ENCODE measurements around the gene TAS2R31. TPM values are rescaled to one million over a fixed set of nuclear protein-coding genes. Genes with fewer than 3 reads are reported as not detected.
"Not testable (repeated sequence)": the region's sequence is repeated elsewhere in the genome, so short reads cannot be mapped to it uniquely, and the experiment has no call there.

Gene TAS2R31
- total and polyA plus RNA-seq, 2 donors (not counting 1 experiment from before 2014, with no cell fraction given): 0.86 to 5.7 TPM

- H3K9me3 Mint-ChIP-seq (ENCODE audit: insufficient read depth): peaks cover 8% of the 10 kb centered on the region
- no peaks in the 10 kb centered on the region for H3K4me1 Mint-ChIP-seq
- Histone ChIP-seq H3K4me1 (ENCODE audit: control insufficient read depth in 2 of 2, insufficient read depth in 2 of 2, low read length in 2 of 2) (no peaks in the 10 kb centered on the region), H3K79me2 (ENCODE audit: control insufficient read depth, insufficient read depth, low read length) (peaks cover 24% of the 10 kb centered on the region), H4K20me1 (ENCODE audit: control insufficient read depth, insufficient read depth, low read length, poor library complexity, severe bottlenecking) (no peaks in the 10 kb centered on the region), H2AFZ (ENCODE audit: insufficient read depth, low read depth, low read length, poor library complexity, severe bottlenecking) (no peak overlapping the region), H3K36me3 (replicated peaks in 1 of 2; ENCODE audit: control extremely low read depth in 1 of 2, control insufficient read depth in 1 of 2, extremely low read depth in 1 of 2, insufficient read depth in 2 of 2, low read length in 1 of 2) (peaks cover 0 to 5% of the 10 kb centered on the region in 2 experiments), H3K27ac (ENCODE audit: low read length in 2 of 2) (no peak overlapping the region), H3K9me3 (ENCODE audit: control extremely low read depth in 1 of 3, control insufficient read depth in 2 of 3, insufficient read depth in 1 of 3, low read length in 2 of 3) (peaks cover 0 to 13% (median 5%) of the 10 kb centered on the region in 3 donors), H3K27me3 (replicated peaks in 1 of 4; ENCODE audit: control extremely low read depth in 1 of 4, control insufficient read depth in 3 of 4, insufficient read depth in 4 of 4, low read length in 3 of 4) (no peaks in the 10 kb centered on the region), H3K4me3 (ENCODE audit: control extremely low read depth in 1 of 5, extremely low read depth in 1 of 5, insufficient read depth in 1 of 5, low read depth in 2 of 5, low read length in 4 of 5) (no peak overlapping the region), H3K9ac (ENCODE audit: low read length) (no peak overlapping the region), H3K4me2 (replicated peaks; ENCODE audit: low read depth, low read length, poor library complexity, severe bottlenecking) (no peak overlapping the region)
- DNase-seq (no peak), ATAC-seq (ENCODE audit: low read depth) (no peak)
- no peak overlapping the region for H3K27ac Mint-ChIP-seq
- ChIA-PET POLR2A (no interaction called here), CTCF (no interaction called here)
- intact Hi-C loops (cut with micrococcal nuclease): loop anchor here (1.0 to 2.0 kb wide), 2 partner anchors 29 to 71 kb away; no protein-coding TSS in a partner anchor
- TF ChIP-seq CTCF (IDR thresholded peaks at IDR 0.05) (no peak), EZH2 (IDR thresholded peaks at IDR 0.05; ENCODE audit: borderline replicate concordance, insufficient read depth, low read depth, low read length, poor library complexity, severe bottlenecking) (no peak)
- no CpG with 5 or more reads among the region's 2 CpGs for WGBS (ENCODE audit: insufficient coverage)
- H3K27me3 Mint-ChIP-seq: no peaks in the 10 kb centered on the region
- no peak overlapping the region for H3K4me3 Mint-ChIP-seq
These were observed 24.1 kb upstream of the TAS2R31 start for GRCh38 chr12:11055306-11055705.

- H4K20me1 ChIP-seq (ENCODE audit: control insufficient read depth, insufficient read depth, low read length, poor library complexity, severe bottlenecking); H3K4me1 Mint-ChIP-seq; H3K4me3 Mint-ChIP-seq; H3K4me1 ChIP-seq (ENCODE audit: control insufficient read depth in 2 of 2, insufficient read depth in 2 of 2, low read length in 2 of 2); H2AFZ ChIP-seq (ENCODE audit: insufficient read depth, low read depth, low read length, poor library complexity, severe bottlenecking); CTCF ChIA-PET; H3K4me3 ChIP-seq (ENCODE audit: control extremely low read depth in 1 of 5, extremely low read depth in 1 of 5, insufficient read depth in 1 of 5, low read depth in 2 of 5, low read length in 4 of 5); H3K9me3 Mint-ChIP-seq (ENCODE audit: insufficient read depth); ATAC-seq (ENCODE audit: low read depth); H3K27ac Mint-ChIP-seq; H3K79me2 ChIP-seq (ENCODE audit: control insufficient read depth, insufficient read depth, low read length); intact Hi-C loops (cut with micrococcal nuclease); POLR2A ChIA-PET; H3K27me3 Mint-ChIP-seq; H3K27me3 ChIP-seq (replicated peaks in 1 of 4; ENCODE audit: control extremely low read depth in 1 of 4, control insufficient read depth in 3 of 4, insufficient read depth in 4 of 4, low read length in 3 of 4); H3K4me2 ChIP-seq (replicated peaks; ENCODE audit: low read depth, low read length, poor library complexity, severe bottlenecking); H3K9ac ChIP-seq (ENCODE audit: low read length); DNase-seq; H3K27ac ChIP-seq (ENCODE audit: low read length in 2 of 2): not testable (repeated sequence)
- 100% methylated on average over 3 of the region's 7 CpGs for WGBS (ENCODE audit: insufficient coverage)
- H3K36me3 ChIP-seq (replicated peaks in 1 of 2; ENCODE audit: control extremely low read depth in 1 of 2, control insufficient read depth in 1 of 2, extremely low read depth in 1 of 2, insufficient read depth in 2 of 2, low read length in 1 of 2): peaks cover 0 to 10% of the 10 kb centered on the region in 2 experiments
- H3K9me3 ChIP-seq (ENCODE audit: control extremely low read depth in 1 of 3, control insufficient read depth in 2 of 3, insufficient read depth in 1 of 3, low read length in 2 of 3): peaks cover 0 to 19% (median 11%) of the 10 kb centered on the region in 3 donors
These were observed 18.8 kb upstream of the TAS2R31 start for GRCh38 chr12:11049806-11050531.

- 100% methylated on average over 1 of the region's 2 CpGs for WGBS (ENCODE audit: insufficient coverage)
- H3K9me3 ChIP-seq (ENCODE audit: control extremely low read depth in 1 of 3, control insufficient read depth in 2 of 3, insufficient read depth in 1 of 3, low read length in 2 of 3); H3K4me3 Mint-ChIP-seq; H3K4me2 ChIP-seq (replicated peaks; ENCODE audit: low read depth, low read length, poor library complexity, severe bottlenecking); H3K36me3 ChIP-seq (replicated peaks in 1 of 2; ENCODE audit: control extremely low read depth in 1 of 2, control insufficient read depth in 1 of 2, extremely low read depth in 1 of 2, insufficient read depth in 2 of 2, low read length in 1 of 2); H3K27ac ChIP-seq (ENCODE audit: low read length in 2 of 2); H3K4me1 ChIP-seq (ENCODE audit: control insufficient read depth in 2 of 2, insufficient read depth in 2 of 2, low read length in 2 of 2); H2AFZ ChIP-seq (ENCODE audit: insufficient read depth, low read depth, low read length, poor library complexity, severe bottlenecking); H3K9me3 Mint-ChIP-seq (ENCODE audit: insufficient read depth); H4K20me1 ChIP-seq (ENCODE audit: control insufficient read depth, insufficient read depth, low read length, poor library complexity, severe bottlenecking); POLR2A ChIA-PET; H3K4me3 ChIP-seq (ENCODE audit: control extremely low read depth in 1 of 5, extremely low read depth in 1 of 5, insufficient read depth in 1 of 5, low read depth in 2 of 5, low read length in 4 of 5); H3K27me3 Mint-ChIP-seq; H3K27me3 ChIP-seq (replicated peaks in 1 of 4; ENCODE audit: control extremely low read depth in 1 of 4, control insufficient read depth in 3 of 4, insufficient read depth in 4 of 4, low read length in 3 of 4); H3K9ac ChIP-seq (ENCODE audit: low read length); ATAC-seq (ENCODE audit: low read depth); CTCF ChIA-PET; H3K4me1 Mint-ChIP-seq; H3K27ac Mint-ChIP-seq; H3K79me2 ChIP-seq (ENCODE audit: control insufficient read depth, insufficient read depth, low read length); intact Hi-C loops (cut with micrococcal nuclease); DNase-seq: not testable (repeated sequence)
These were observed 10.2 kb upstream of the TAS2R31 start for GRCh38 chr12:11041366-11041765.

All from B cell (primary cell).